HepG2 (cell line): ENCODE measurements around the gene NAIF1. TPM values are rescaled to one million over a fixed set of nuclear protein-coding genes. Genes with fewer than 3 reads are reported as not detected.
A peak's percentile ranks its signal among the peaks of the same experiment; 100 is the strongest.

Source experiments
- ATAC-seq: fragments of 200-7000 bp; cut with Tn5 transposase; 3 replicates; pipeline ENCODE4 v1.9.1; 2020; ENCODE audit warnings: mild to moderate bottlenecking, moderate library complexity
- BruUV-seq: library from RNA; stranded (reverse); fragments of 400-500 nt; replicated peaks from 2 replicates; lab custom pipeline; 2021; lab: Mats Ljungman, UMichigan
- CTCF ChIA-PET: fragments of 300-600 bp; formaldehyde crosslinking; extraction: SDS; loops from one replicate; lab custom pipeline; 2021; ENCODE audit warnings: low total read pairs, inconsistent platforms, low intra/inter-chr PET ratio; lab: Yijun Ruan, JAX
- POLR2A ChIA-PET: fragments of 350-600 bp; sonication (Branson Sonifier 250); formaldehyde crosslinking; loops from one replicate; lab custom pipeline; 2020; ENCODE audit warnings: antibody characterized with exemption, inconsistent platforms; lab: Yijun Ruan, JAX
- DNase-seq: peaks from one replicate; pipeline ENCODE4 v3.0.0-alpha.2; 2015; ENCODE audit warnings: low spot score
- FAIRE-seq: peaks from 3 replicates; lab custom pipeline; 2011; peaks lifted over from hg19 to GRCh38; lab: Jason Lieb, UNC
- H2AFZ ChIP-seq: one replicate; pipeline ENCODE4 v1.6.1; 2011; ENCODE audit warnings: low read length, inconsistent platforms
- H3K27ac ChIP-seq: fragments of 300-600 bp; 3 replicates; pipeline ENCODE4 v1.8.0; 2011; ENCODE audit warnings: mixed run types, mild to moderate bottlenecking, mixed read lengths, low read length, inconsistent platforms; ENCODE audit not compliant: insufficient read depth; ENCODE audit errors: extremely low read length
- H3K27me3 ChIP-seq, 2 experiments: fragments of 200-600 bp in 1 of 2; 2 replicates in 1 of 2; 3 replicates in 1 of 2; pipeline versions ENCODE4 v1.6.0 to v1.8.0; 2011; ENCODE audit warnings: low read length in 2 of 2, mild to moderate bottlenecking in 2 of 2, moderate library complexity in 2 of 2, inconsistent platforms in 1 of 2; ENCODE audit not compliant: insufficient read depth in 2 of 2, control insufficient read depth in 1 of 2
- H3K36me3 ChIP-seq, 2 experiments: fragments of 200-600 bp in 1 of 2; replicated peaks in 1 of 2; 2 replicates in 1 of 2; 3 replicates in 1 of 2; pipeline versions ENCODE4 v1.5.1 to v1.8.0; 2011; ENCODE audit warnings: low read length in 2 of 2, inconsistent platforms in 1 of 2; ENCODE audit not compliant: insufficient read depth in 2 of 2, control insufficient read depth in 1 of 2
- H3K4me1 ChIP-seq: 2 replicates; pipeline ENCODE4 v1.5.1; 2012; ENCODE audit warnings: low read length, inconsistent platforms; ENCODE audit not compliant: insufficient read depth
- H3K4me2 ChIP-seq: 2 replicates; pipeline ENCODE4 v1.6.0; 2011; ENCODE audit warnings: low read depth, low read length, inconsistent platforms
- H3K4me3 ChIP-seq, 3 experiments: fragments of 200-600 bp in 1 of 3; sonication (generic), shearing (Covaris generic) in 1 of 3; replicated peaks in 1 of 3; 2 replicates each; pipeline ENCODE4 v1.5.1; 2011 to 2016; ENCODE audit warnings: low read length in 3 of 3, inconsistent platforms in 2 of 3, low read depth in 2 of 3, mild to moderate bottlenecking in 2 of 3, control low read depth in 1 of 3, mixed read lengths in 1 of 3; ENCODE audit not compliant: insufficient read depth in 1 of 3
- H3K79me2 ChIP-seq: one replicate; pipeline ENCODE4 v1.6.1; 2011; ENCODE audit warnings: low read length, inconsistent platforms; ENCODE audit not compliant: insufficient read depth
- H3K9ac ChIP-seq: 2 replicates; pipeline ENCODE4 v1.6.0; 2011; ENCODE audit warnings: mild to moderate bottlenecking, low read depth, low read length, inconsistent platforms; ENCODE audit not compliant: insufficient read depth
- H3K9me3 ChIP-seq: 2 replicates; pipeline ENCODE4 v1.5.1; 2012; ENCODE audit warnings: mild to moderate bottlenecking, low read length
- H4K20me1 ChIP-seq: 2 replicates; pipeline ENCODE4 v1.6.0; 2011; ENCODE audit warnings: inconsistent platforms, mild to moderate bottlenecking, low read length, moderate library complexity; ENCODE audit not compliant: insufficient read depth
- BORCS8-MEF2B ChIP-seq: sonication (generic); formaldehyde crosslinking; IDR thresholded peaks from 2 replicates; pipeline ENCODE4 v1.8.0; 2022; ENCODE audit warnings: mild to moderate bottlenecking, missing genetic modification reagents
- CBX5 ChIP-seq: sonication (generic); formaldehyde crosslinking; IDR thresholded peaks from 2 replicates; pipeline ENCODE4 v1.4.0; 2020; ENCODE audit warnings: missing genetic modification reagents, borderline replicate concordance
- LRRFIP1 ChIP-seq: sonication (generic); formaldehyde crosslinking; conservative IDR thresholded peaks from 2 replicates; pipeline ENCODE4 v1.4.0; 2020; ENCODE audit warnings: missing genetic modification reagents
- NR1H2 ChIP-seq: sonication (generic); formaldehyde crosslinking; IDR thresholded peaks from 2 replicates; pipeline ENCODE4 v1.8.1; 2022; ENCODE audit warnings: low read depth, missing genetic modification reagents, borderline replicate concordance
- PBX2 ChIP-seq: IDR thresholded peaks from 2 replicates; pipeline ENCODE4 v1.6.1; 2016; ENCODE audit warnings: control low read depth
- RBFOX2 ChIP-seq: fragments of 200-400 bp; formaldehyde crosslinking; IDR thresholded peaks from 2 replicates; pipeline ENCODE4 v1.6.1; 2017; ENCODE audit warnings: low read depth, mild to moderate bottlenecking, low read length
- SKI ChIP-seq: fragments of 450-650 bp; IDR thresholded peaks from one replicate; pipeline ENCODE4 v1.6.1; 2018; ENCODE audit warnings: mild to moderate bottlenecking; ENCODE audit not compliant: partially characterized antibody
- SMARCE1 ChIP-seq: fragments of 450-650 bp; IDR thresholded peaks from 2 replicates; pipeline ENCODE4 v1.6.1; 2017; ENCODE audit warnings: borderline replicate concordance
- STAT5B ChIP-seq: sonication (generic); formaldehyde crosslinking; IDR thresholded peaks from 2 replicates; pipeline ENCODE4 v1.4.0; 2020; ENCODE audit warnings: missing genetic modification reagents
- TCF12 ChIP-seq, 2 experiments: fragments of 450-650 bp in 1 of 2; sonication (generic) in 1 of 2; formaldehyde crosslinking in 1 of 2; IDR thresholded peaks; 2 replicates each; pipeline versions ENCODE4 v1.6.1 to v1.8.0; 2017 to 2022; ENCODE audit warnings: antibody characterized with exemption in 1 of 2, mild to moderate bottlenecking in 1 of 2, missing genetic modification reagents in 1 of 2, moderate library complexity in 1 of 2
- THRA ChIP-seq: sonication (generic); formaldehyde crosslinking; IDR thresholded peaks from 2 replicates; pipeline ENCODE4 v1.4.0; 2020; ENCODE audit warnings: missing genetic modification reagents, borderline replicate concordance
- ZC3H13 ChIP-seq: sonication (generic); formaldehyde crosslinking; IDR thresholded peaks from 2 replicates; pipeline ENCODE4 v1.8.1; 2023; ENCODE audit warnings: mild to moderate bottlenecking, missing genetic modification reagents, moderate library complexity
- ZNF547 ChIP-seq: sonication (generic); formaldehyde crosslinking; IDR thresholded peaks from 2 replicates; pipeline ENCODE4 v1.5.1; 2020; ENCODE audit warnings: mild to moderate bottlenecking, missing genetic modification reagents
- ZNF577 ChIP-seq: sonication (generic); formaldehyde crosslinking; IDR thresholded peaks from 2 replicates; pipeline ENCODE4 v1.4.0; 2020; ENCODE audit warnings: mild to moderate bottlenecking, low read depth, missing genetic modification reagents, borderline replicate concordance
- ZNF597 ChIP-seq: sonication (generic); formaldehyde crosslinking; IDR thresholded peaks from 2 replicates; pipeline ENCODE4 v1.5.0; 2020; ENCODE audit warnings: missing genetic modification reagents
- ZNF619 ChIP-seq: sonication (generic); formaldehyde crosslinking; IDR thresholded peaks from 2 replicates; pipeline ENCODE4 v1.4.0; 2020; ENCODE audit warnings: mild to moderate bottlenecking, missing genetic modification reagents
- ZNF660 ChIP-seq: sonication (generic); formaldehyde crosslinking; IDR thresholded peaks from 2 replicates; pipeline ENCODE4 v1.5.1; 2020; ENCODE audit warnings: mild to moderate bottlenecking, low read depth, missing genetic modification reagents, borderline replicate concordance
- ZSCAN12 ChIP-seq: sonication (generic); formaldehyde crosslinking; IDR thresholded peaks from 2 replicates; pipeline ENCODE4 v1.9.0; 2021; ENCODE audit warnings: mild to moderate bottlenecking, missing genetic modification reagents
- WGBS: methylation state at CpG from one replicate; pipeline ENCODE4 v1.1.6; 2017; ENCODE audit warnings: low lambda C conversion rate; 5-methylcytosine and 5-hydroxymethylcytosine counted together
- in situ Hi-C: cut with HindIII; loops from 2 replicates; pipeline ENCODE4 v1.10.0; 2017; ENCODE audit warnings: low pct_unique_long_range_greater_than_20kb; ENCODE audit not compliant: extremely low pct_ligation_motif_present
- intact Hi-C: fragments of 100-400 bp; cut with micrococcal nuclease; formaldehyde crosslinking; loops from one replicate; pipeline ENCODE4 v1.10.0; 2022; ENCODE audit not compliant: unreplicated experiment
- polyA plus RNA-seq, 8 experiments: library from polyadenylated mRNA; depleted of rRNA in 3 of 8; stranded (reverse) in 7 of 8; unstranded in 1 of 8; fragments of >200 nt; fragmentation: Illumina TruSeq in 4 of 8; extraction: Trizol in 4 of 8; gene quantifications; 2 replicates each; pipeline versions ENCODE4 v1.2.1 to v1.2.3, GENCODE V29; 2011 to 2016; ENCODE audit warnings: low read depth in 4 of 8, missing spikeins in 1 of 8, mixed read lengths in 1 of 8; ENCODE audit not compliant: insufficient read depth in 1 of 8
- total RNA-seq, 5 experiments: library from RNA; depleted of rRNA; stranded (reverse); fragments of >200 nt; fragmentation: Illumina TruSeq; extraction: Trizol; gene quantifications; 2 replicates each; pipeline ENCODE4 v1.2.3, GENCODE V29; 2016; ENCODE audit warnings: low read depth in 1 of 5

NAIF1 gene
- total and polyA plus RNA-seq, 2 of the 13 experiments (the other 11 are each of a cell fraction or from before 2014, with no cell fraction given) = 6.0 to 6.9 TPM

GRCh38 chr9:128056887-128057723 lies 10.0 kb downstream of the NAIF1 start:
- in situ Hi-C loops = no loop called here
- CTCF ChIA-PET = no interaction called here
- POLR2A ChIA-PET = interaction anchor here (1.2 to 3.3 kb wide), 5 partner anchors 11 to 102 kb away, joined by 3 to 41 read pairs (median 12); partner anchors contain the start of genes NAIF1 and SLC25A25
- H3K27ac ChIP-seq = peak overlapping the region; percentile 72
- no peaks in the 10 kb centered on the region; a peak in 1 of 5 replicates for H3K27me3 ChIP-seq
- peak overlapping the region; percentile 30 for H2AFZ ChIP-seq
- no peaks in the 10 kb centered on the region for H3K9me3 ChIP-seq
- no peaks in the 10 kb centered on the region for H3K79me2 ChIP-seq
- peak overlapping the region; percentile 92 for H3K4me2 ChIP-seq
- H3K4me1 ChIP-seq = peaks cover 71% of the 10 kb centered on the region
- DNase-seq = peak; percentile 74
- FAIRE-seq = peak; percentile 76
- ATAC-seq = peak; percentile 88
- no TSS peak for BruUV-seq
- peak overlapping the region; percentile 57 for H3K9ac ChIP-seq
- intact Hi-C loops = no loop called here
- no peaks in the 10 kb centered on the region for H3K36me3 ChIP-seq
- no peaks in the 10 kb centered on the region for H4K20me1 ChIP-seq
- H3K4me3 ChIP-seq = peak overlapping the region; percentile 43 to 66 (median 46)
- WGBS = 0% methylated on average over 14 of the region's 14 CpGs
- no peak; the same call in 1 of the 2 replicates for TF ChIP-seq ZNF619 (CRISPR knock-in tag)
- TF ChIP-seq LRRFIP1 (CRISPR knock-in tag) = no peak
- no peak for TF ChIP-seq STAT5B
- TF ChIP-seq THRA = no peak
- no peak for TF ChIP-seq BORCS8-MEF2B (CRISPR knock-in tag)
- no peak for TF ChIP-seq SMARCE1
- no peak for TF ChIP-seq NR1H2
- TF ChIP-seq ZNF660 (CRISPR knock-in tag) = no peak
- no peak for TF ChIP-seq ZNF577 (CRISPR knock-in tag)
- TF ChIP-seq TCF12 (IDR thresholded peaks at IDR 0.05) = no peak
- no peak for TF ChIP-seq TCF12 (CRISPR knock-in tag; IDR thresholded peaks at IDR 0.05)
- TF ChIP-seq PBX2 = no peak
- no peak for TF ChIP-seq SKI
- TF ChIP-seq CBX5 (CRISPR knock-in tag) = peak; percentile 9; the same call in 1 of the 2 replicates
- TF ChIP-seq RBFOX2 = no peak
- no peak for TF ChIP-seq ZNF547 (CRISPR knock-in tag)
- TF ChIP-seq ZNF597 (CRISPR knock-in tag) = no peak
- TF ChIP-seq ZC3H13 = no peak
- no peak for TF ChIP-seq ZSCAN12 (CRISPR knock-in tag)
